ENCODE data around the gene TSPAN2.

The TSPAN2 gene

DNA sequence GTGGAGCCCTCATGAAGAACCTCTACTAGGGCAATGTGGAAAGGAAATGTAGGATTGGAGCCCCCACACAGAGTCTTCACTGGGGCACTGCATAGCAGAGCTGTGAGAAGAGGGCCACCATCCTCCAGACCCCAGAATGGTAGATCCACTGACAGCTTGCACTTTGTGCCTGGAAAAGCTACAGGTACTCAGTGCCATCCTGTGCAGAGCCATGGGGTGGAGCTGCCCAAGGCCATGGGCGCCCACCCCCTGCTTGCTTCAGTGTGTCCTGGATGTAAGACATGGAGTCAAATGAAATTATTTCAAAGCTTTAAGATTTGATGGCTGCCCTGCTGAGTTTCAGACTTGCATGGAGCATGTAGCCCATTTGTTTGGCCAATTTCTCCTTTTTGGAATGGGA is 76.9 kb downstream of the TSPAN2 start:
- no peak for TF ChIP-seq POLR2A (IDR thresholded peaks at IDR 0.05; ENCODE audit: low read depth, low read length)
- FAIRE-seq (no peak), DNase-seq (ENCODE audit: insufficient read length, low spot score) (no peak)

- DNase-seq (ENCODE audit: insufficient read length, low spot score) (no peak), FAIRE-seq (no peak)
- TF ChIP-seq POLR2A (IDR thresholded peaks at IDR 0.05; ENCODE audit: low read depth, low read length), result no peak
Measured at GRCh38 chr1:115012006-115012405, 77.3 kb downstream of the TSPAN2 start.

DNA sequence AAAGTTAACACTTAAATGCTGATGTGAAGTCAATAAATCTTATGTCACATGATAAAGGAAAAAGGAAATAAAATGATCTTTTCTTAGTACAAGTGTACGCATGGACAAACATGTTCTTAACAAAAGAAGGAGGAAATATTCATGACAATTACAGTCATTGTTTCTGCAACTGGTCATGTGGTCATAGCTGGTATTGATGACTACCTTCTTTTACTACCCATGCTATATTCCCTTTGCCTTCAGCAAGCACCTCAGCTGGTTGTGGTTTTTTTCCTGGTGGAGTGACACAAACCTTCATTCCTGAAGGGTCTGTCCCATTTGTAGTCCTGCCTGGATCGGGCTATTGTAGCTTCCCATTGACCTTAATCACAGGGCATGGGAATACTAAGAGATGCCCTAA is 83.1 kb downstream of the TSPAN2 start:
- TF ChIP-seq POLR2A (IDR thresholded peaks at IDR 0.05; ENCODE audit: low read depth, low read length), result no peak
- DNase-seq (ENCODE audit: insufficient read length, low spot score) (no peak), FAIRE-seq (no peak)

Data from H54 (cell line).